Neural progenitor cell (in vitro differentiated cells): Measurements from ENCODE around the gene BEST2.

ENCODE experiments used
- CTCF ChIP-seq: fragments of 200-600 bp; sonication (generic); IDR thresholded peaks from 2 replicates; pipeline ENCODE4 v1.5.1; 2017; ENCODE audit warnings: antibody characterized with exemption, mild to moderate bottlenecking
- EZH2phosphoT487 ChIP-seq: fragments of 200-600 bp; sonication (generic); IDR thresholded peaks from 2 replicates; pipeline ENCODE4 v1.6.1; 2017; ENCODE audit warnings: antibody characterized with exemption

GRCh38 chr19:12730064-12730463 lies 21.5 kb upstream of the BEST2 start:
- no peak for TF ChIP-seq CTCF
- no peak for TF ChIP-seq EZH2phosphoT487
